RPMI8226 (cell line): Measurements from ENCODE around the gene SRC.
A peak's percentile ranks its signal among the peaks of the same experiment; 100 is the strongest.

Experiments
- DNase-seq: peaks from one replicate; pipeline ENCODE4 v3.0.0-alpha.2; 2015

Gene SRC

GRCh38 chr20:37315452-37316110, 30.4 kb upstream of the SRC start:
- peak; percentile 17 for DNase-seq

DNA sequence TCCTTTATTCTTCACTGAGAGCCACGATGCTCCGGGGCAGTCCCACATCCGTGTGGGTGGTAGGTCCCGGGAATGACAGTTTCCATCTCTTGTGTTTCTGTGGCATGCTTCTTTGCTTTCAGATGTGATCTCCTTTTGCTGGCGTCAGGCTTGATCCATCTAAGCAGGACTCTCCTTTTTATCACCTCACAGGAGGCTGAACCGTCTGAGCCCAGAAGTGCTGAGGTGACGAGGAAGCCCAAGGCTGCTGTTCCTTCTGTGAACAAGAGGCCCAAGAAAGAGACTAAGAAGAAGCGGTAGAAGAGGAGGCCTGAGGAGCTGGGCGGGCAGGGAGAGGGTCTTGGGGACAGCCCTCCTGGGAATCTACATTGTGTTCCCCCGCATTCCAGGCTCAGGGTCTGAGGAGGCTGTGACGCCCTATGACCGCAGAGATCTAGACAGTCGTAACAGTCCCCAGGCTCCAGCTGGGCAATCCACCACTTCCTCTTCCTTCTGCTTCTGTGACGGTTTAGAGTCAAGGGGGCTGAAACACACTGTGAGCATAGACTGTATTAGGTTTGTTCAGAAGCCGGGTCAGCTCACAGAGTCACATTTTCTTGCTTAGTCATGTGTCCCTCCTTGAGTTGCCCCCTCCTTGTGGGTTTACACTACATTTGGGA, 29.7 kb upstream of the SRC start:
- no peak for DNase-seq

DNA sequence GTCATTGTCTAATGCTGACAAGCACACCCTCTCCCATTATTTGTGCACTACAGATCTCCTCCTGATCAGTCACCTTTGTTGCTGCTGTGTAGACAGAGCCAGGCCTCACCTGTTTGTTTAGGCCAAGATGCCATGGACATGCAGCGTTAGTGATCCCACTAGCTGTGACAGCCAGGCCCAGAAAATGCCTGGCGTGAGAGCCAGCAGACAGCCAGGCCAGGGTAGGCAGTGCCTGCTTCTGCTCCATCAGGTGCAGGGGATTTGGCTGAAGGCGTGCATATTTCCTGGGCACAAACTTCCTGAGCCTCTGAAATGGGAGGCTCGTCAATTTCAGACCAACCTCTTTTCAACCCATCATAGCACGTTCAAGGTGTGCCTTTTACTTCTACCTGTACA, 29.2 kb upstream of the SRC start:
- DNase-seq, result no peak

DNA sequence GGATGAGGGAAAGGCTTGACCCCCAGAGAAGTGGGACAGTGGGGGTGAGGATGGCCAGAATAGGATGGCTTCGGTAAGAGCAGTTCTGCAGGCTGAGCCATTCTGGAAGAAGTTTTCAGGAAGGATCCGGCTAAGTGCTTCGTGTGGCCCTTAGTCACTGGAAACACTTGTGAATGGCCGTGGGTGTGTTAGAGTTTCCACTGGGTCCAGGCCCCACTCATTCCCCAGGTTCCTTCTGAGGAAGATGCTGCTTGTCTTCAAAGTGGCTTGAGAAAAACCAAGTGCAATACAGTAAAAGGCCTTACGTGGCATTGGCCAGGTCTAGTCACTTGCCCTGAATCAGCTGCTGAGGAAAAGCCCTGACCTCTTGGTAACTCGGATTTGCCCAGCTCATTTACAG, 28.6 kb upstream of the SRC start:
- no peak for DNase-seq

GRCh38 chr20:37317994-37318640, 27.8 kb upstream of the SRC start:
- DNase-seq, result no peak

DNA sequence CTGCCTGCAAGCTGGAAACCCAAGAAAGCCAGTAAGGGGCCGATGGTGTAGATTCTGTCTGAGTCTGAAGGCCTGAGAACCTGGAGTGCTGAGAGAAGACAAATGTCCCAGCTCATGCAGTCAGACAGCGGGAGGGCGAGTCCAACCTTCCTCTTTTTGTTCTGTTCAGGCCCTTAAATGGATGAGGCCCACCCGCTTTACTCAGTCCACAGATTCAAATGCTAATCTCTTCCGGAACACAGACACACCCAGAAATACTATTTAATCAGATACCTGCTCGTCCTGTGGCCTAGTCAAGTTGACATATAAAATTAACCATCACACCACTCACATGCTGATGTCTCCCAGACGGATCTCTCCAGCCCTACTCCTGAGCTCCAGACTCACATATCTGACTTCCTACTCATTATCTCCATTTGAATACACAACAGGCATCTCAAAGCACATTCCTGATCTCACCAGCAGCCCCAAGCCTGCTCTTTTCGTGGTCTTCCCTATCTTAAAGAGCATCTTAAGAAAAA, 26.7 kb upstream of the SRC start:
- no peak for DNase-seq

GRCh38 chr20:37323985-37324384, 22.0 kb upstream of the SRC start:
- no peak for DNase-seq

- no peak for DNase-seq
Observed at GRCh38 chr20:37325206-37325605, 20.7 kb upstream of the SRC start.

GRCh38 chr20:37326666-37327065, 19.3 kb upstream of the SRC start:
- DNase-seq, result no peak

- DNase-seq, result no peak
Observed at GRCh38 chr20:37327748-37328147, 18.2 kb upstream of the SRC start.

GRCh38 chr20:37328149-37328945, 17.6 kb upstream of the SRC start:
- no peak for DNase-seq

DNA sequence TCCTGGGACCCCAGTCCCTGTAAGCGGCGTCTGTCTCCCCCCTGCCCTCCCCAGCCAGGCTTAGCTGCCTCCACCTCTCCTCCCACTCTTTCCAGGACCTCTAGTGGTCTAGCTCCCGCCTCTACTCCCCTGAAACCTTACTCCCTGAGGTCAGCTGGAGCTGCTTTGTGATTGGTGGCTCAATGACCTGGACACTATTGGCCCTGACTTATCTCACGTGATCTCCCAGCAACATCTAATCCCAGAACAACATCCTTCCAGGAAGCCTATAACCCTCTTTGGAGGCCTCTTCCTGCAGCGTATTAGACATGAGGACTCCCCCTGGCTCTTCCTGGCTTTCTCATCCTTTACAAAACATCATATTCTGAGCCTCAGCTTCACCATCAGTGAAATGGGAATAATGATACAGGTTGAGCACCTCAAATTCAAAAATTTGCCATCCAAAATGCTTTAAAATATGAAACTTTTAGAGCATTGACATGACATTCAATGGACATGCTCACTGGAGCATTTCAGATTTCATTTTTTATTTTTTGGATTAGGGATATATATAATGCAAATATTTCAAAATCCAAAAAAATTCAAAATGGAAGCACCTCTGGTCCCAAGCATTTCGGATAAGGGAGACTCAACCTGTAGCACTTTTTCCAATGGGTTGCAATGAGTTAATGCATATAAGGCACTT, 16.3 kb upstream of the SRC start:
- DNase-seq, result no peak

- DNase-seq, result no peak
Observed at GRCh38 chr20:37330316-37330715, 15.6 kb upstream of the SRC start.

GRCh38 chr20:37331060-37331857, 14.7 kb upstream of the SRC start:
- no peak for DNase-seq

DNA sequence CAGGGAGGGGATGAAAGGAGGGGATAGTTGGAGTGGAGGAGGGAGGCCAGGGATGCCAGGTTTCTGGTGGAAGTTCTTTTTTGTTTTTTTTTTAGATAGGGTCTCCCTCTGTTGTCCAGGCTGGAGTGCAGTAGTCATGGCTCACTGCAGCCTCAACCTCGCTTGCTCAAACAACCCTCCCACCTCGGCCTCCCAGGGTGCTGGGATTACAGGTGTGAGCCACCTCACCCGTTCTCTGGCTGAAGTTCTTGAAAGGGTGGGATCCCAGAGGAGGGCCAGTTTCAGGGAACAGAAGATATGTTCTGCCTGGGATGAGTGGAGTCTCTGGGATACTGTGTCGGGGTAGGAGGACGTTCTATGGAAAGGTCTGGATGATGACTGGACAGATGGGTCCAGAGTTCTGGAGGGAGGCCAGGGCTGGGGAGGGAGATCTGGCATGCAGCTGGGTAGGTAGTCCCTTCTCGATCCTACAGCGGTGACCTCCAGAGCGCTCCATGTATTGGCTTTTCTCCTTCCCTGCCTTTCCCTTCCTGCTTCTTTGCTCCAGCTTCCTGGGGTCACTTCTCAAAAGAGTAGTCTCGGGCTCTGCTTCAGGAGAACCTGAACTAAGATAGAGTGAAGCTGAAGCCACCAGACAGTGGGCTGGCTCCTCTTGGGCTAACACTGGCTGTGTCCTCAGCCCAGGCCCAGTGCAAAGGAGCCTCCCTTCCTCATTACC, 12.7 kb upstream of the SRC start:
- no peak for DNase-seq

- DNase-seq, result no peak
Observed at GRCh38 chr20:37333848-37334318, 12.1 kb upstream of the SRC start.

GRCh38 chr20:37334450-37334849, 11.5 kb upstream of the SRC start:
- no peak for DNase-seq

- DNase-seq, result no peak
Observed at GRCh38 chr20:37335642-37336368, 10.1 kb upstream of the SRC start.

GRCh38 chr20:37336369-37337207, 9.4 kb upstream of the SRC start:
- DNase-seq, result peak; percentile 39
